Ovary (tissue), 3 donors: Measurements from ENCODE around the gene LUC7L2.
"Not testable (repeated sequence)": the region's sequence is repeated elsewhere in the genome, so short reads cannot be mapped to it uniquely, and the experiment has no call there.

Source experiments
- EP300 ChIP-seq: sonication (generic); formaldehyde crosslinking; IDR thresholded peaks from one replicate; pipeline ENCODE4 v1.6.1; 2017; ENCODE audit warnings: antibody characterized with exemption
- POLR2A ChIP-seq: fragments of 450-650 bp; IDR thresholded peaks from one replicate; pipeline ENCODE4 v1.6.1; 2017; ENCODE audit warnings: antibody characterized with exemption, mild to moderate bottlenecking, moderate library complexity
- TF ChIP-seq, protein P1 (sequence below), 3 donors: fragments of 450-650 bp in 2 of 3; fragments of 200-600 bp in 1 of 3; IDR thresholded peaks; one replicate each; pipeline versions ENCODE4 v1.5.1 to v1.8.0; 2016 to 2022; ENCODE audit warnings: antibody characterized with exemption in 3 of 3, mild to moderate bottlenecking in 1 of 3
- donor health status: DM: no; HTN: no; CAD: no.

- TF ChIP-seq, protein P1, sequence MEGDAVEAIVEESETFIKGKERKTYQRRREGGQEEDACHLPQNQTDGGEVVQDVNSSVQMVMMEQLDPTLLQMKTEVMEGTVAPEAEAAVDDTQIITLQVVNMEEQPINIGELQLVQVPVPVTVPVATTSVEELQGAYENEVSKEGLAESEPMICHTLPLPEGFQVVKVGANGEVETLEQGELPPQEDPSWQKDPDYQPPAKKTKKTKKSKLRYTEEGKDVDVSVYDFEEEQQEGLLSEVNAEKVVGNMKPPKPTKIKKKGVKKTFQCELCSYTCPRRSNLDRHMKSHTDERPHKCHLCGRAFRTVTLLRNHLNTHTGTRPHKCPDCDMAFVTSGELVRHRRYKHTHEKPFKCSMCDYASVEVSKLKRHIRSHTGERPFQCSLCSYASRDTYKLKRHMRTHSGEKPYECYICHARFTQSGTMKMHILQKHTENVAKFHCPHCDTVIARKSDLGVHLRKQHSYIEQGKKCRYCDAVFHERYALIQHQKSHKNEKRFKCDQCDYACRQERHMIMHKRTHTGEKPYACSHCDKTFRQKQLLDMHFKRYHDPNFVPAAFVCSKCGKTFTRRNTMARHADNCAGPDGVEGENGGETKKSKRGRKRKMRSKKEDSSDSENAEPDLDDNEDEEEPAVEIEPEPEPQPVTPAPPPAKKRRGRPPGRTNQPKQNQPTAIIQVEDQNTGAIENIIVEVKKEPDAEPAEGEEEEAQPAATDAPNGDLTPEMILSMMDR (IDR thresholded peaks at IDR 0.05): not testable (repeated sequence)
- not testable (repeated sequence) for TF ChIP-seq POLR2A, EP300
These were observed 108.6 kb downstream of the LUC7L2 start for GRCh38 chr7:139468281-139468680.
